ENCODE measurements around the gene USP32. TPM values are rescaled to one million over a fixed set of nuclear protein-coding genes. Genes with fewer than 3 reads are reported as not detected.
"Not testable (repeated sequence)": the region's sequence is repeated elsewhere in the genome, so short reads cannot be mapped to it uniquely, and the experiment has no call there.

The USP32 gene
- total and polyA plus RNA-seq, 7 experiments from 2014 or later = 6.6 to 58.1 (median 35.2) TPM

- ATAC-seq = no peak
- H3K36me3 Mint-ChIP-seq = peaks cover 0 to 23% (median 13%) of the 10 kb centered on the region in 5 donors
- CTCF ChIA-PET = no interaction called here
Measured at GRCh38 chr17:60315650-60316049, 76.3 kb downstream of the USP32 start.

GRCh38 chr17:60314900-60315299, 77.0 kb downstream of the USP32 start:
- H3K4me3 ChIP-seq (ENCODE audit: low read length); H3K27me3 ChIP-seq (ENCODE audit: control insufficient read depth in 2 of 2, insufficient read depth in 2 of 2, low read length in 2 of 2); H3K4me3 Mint-ChIP-seq; intact Hi-C loops (cut with micrococcal nuclease); H3K9me3 Mint-ChIP-seq; H3K27ac ChIP-seq (ENCODE audit: low read depth, low read length); H3K9me3 ChIP-seq (ENCODE audit: control insufficient read depth in 2 of 3, low read length in 3 of 3); POLR2A ChIA-PET; DNase-seq; ATAC-seq; CTCF ChIA-PET; H3K4me1 ChIP-seq (ENCODE audit: control insufficient read depth in 2 of 2, insufficient read depth in 2 of 2, low read length in 2 of 2); H3K27me3 Mint-ChIP-seq; H3K36me3 ChIP-seq (ENCODE audit: control insufficient read depth in 2 of 3, insufficient read depth in 3 of 3, low read length in 3 of 3): not testable (repeated sequence)
- Mint-ChIP-seq H3K4me1 (peaks cover 9 to 23% (median 21%) of the 10 kb centered on the region in 7 donors), H3K36me3 (peaks cover 0 to 29% (median 13%) of the 10 kb centered on the region in 5 donors), H3K27ac (peak overlapping the region in 1 of 9 donors; percentile 29)

More at GRCh38 chr17:60315650-60316049, 76.3 kb downstream of the USP32 start:
- Histone ChIP-seq H3K9me3 (ENCODE audit: control insufficient read depth in 2 of 3, low read length in 3 of 3) (no peaks in the 10 kb centered on the region), H3K36me3 (ENCODE audit: control insufficient read depth in 2 of 3, insufficient read depth in 3 of 3, low read length in 3 of 3) (no peaks in the 10 kb centered on the region), H3K4me1 (ENCODE audit: control insufficient read depth in 2 of 2, insufficient read depth in 2 of 2, low read length in 2 of 2) (no peaks in the 10 kb centered on the region), H3K27me3 (ENCODE audit: control insufficient read depth in 2 of 2, insufficient read depth in 2 of 2, low read length in 2 of 2) (no peaks in the 10 kb centered on the region), H3K4me3 (ENCODE audit: low read length) (no peak overlapping the region), H3K27ac (ENCODE audit: low read depth, low read length) (no peak overlapping the region)
- Mint-ChIP-seq H3K4me1 (peaks cover 14 to 29% (median 23%) of the 10 kb centered on the region in 7 donors), H3K4me3 (no peak overlapping the region), H3K27me3 (no peaks in the 10 kb centered on the region), H3K9me3 (peaks cover 0 to 2% (median 0%) of the 10 kb centered on the region in 11 donors), H3K27ac (no peak overlapping the region)
- intact Hi-C loops (cut with micrococcal nuclease) = no loop called here
- no peak for DNase-seq
- POLR2A ChIA-PET = no interaction called here

GRCh38 chr17:60314423-60314822, 77.5 kb downstream of the USP32 start:
- no peak overlapping the region for H3K4me3 ChIP-seq (ENCODE audit: low read length)
- peak overlapping the region in 1 of 9 donors; percentile 39 for H3K27ac Mint-ChIP-seq
- peaks cover 0 to 3% (median 0%) of the 10 kb centered on the region in 11 donors for H3K9me3 Mint-ChIP-seq
- intact Hi-C loops (cut with micrococcal nuclease) = no loop called here
- no peaks in the 10 kb centered on the region for H3K27me3 Mint-ChIP-seq
- ChIA-PET CTCF (no interaction called here), POLR2A (no interaction called here)
- no peak overlapping the region for H3K4me3 Mint-ChIP-seq
- no peak overlapping the region for H3K27ac ChIP-seq (ENCODE audit: low read depth, low read length)
- no peaks in the 10 kb centered on the region for H3K4me1 ChIP-seq (ENCODE audit: control insufficient read depth in 2 of 2, insufficient read depth in 2 of 2, low read length in 2 of 2)
- H3K36me3 Mint-ChIP-seq = peaks cover 0 to 30% (median 16%) of the 10 kb centered on the region in 5 donors
- no peaks in the 10 kb centered on the region for H3K27me3 ChIP-seq (ENCODE audit: control insufficient read depth in 2 of 2, insufficient read depth in 2 of 2, low read length in 2 of 2)
- no peaks in the 10 kb centered on the region for H3K36me3 ChIP-seq (ENCODE audit: control insufficient read depth in 2 of 3, insufficient read depth in 3 of 3, low read length in 3 of 3)
- H3K9me3 ChIP-seq (ENCODE audit: control insufficient read depth in 2 of 3, low read length in 3 of 3) = no peaks in the 10 kb centered on the region
- H3K4me1 Mint-ChIP-seq = peaks cover 9 to 23% (median 19%) of the 10 kb centered on the region in 7 donors
- DNase-seq (no peak), ATAC-seq (no peak)

- Mint-ChIP-seq H3K36me3 (peaks cover 5 to 50% (median 27%) of the 10 kb centered on the region in 5 donors), H3K4me3 (no peak overlapping the region), H3K9me3 (peaks cover 0 to 3% (median 0%) of the 10 kb centered on the region in 11 donors), H3K4me1 (peaks cover 9 to 31% (median 21%) of the 10 kb centered on the region in 7 donors), H3K27ac (peak overlapping the region in 1 of 9 donors; percentile 47), H3K27me3 (no peaks in the 10 kb centered on the region)
- H3K4me3 ChIP-seq (ENCODE audit: low read length) = no peak overlapping the region
- no peaks in the 10 kb centered on the region for H3K27me3 ChIP-seq (ENCODE audit: control insufficient read depth in 2 of 2, insufficient read depth in 2 of 2, low read length in 2 of 2)
- intact Hi-C loops (cut with micrococcal nuclease) = no loop called here
- H3K9me3 ChIP-seq (ENCODE audit: control insufficient read depth in 2 of 3, low read length in 3 of 3) = no peaks in the 10 kb centered on the region
- POLR2A ChIA-PET = no interaction called here
- no peaks in the 10 kb centered on the region for H3K4me1 ChIP-seq (ENCODE audit: control insufficient read depth in 2 of 2, insufficient read depth in 2 of 2, low read length in 2 of 2)
- no peaks in the 10 kb centered on the region for H3K36me3 ChIP-seq (ENCODE audit: control insufficient read depth in 2 of 3, insufficient read depth in 3 of 3, low read length in 3 of 3)
- no peak overlapping the region for H3K27ac ChIP-seq (ENCODE audit: low read depth, low read length)
- CTCF ChIA-PET = no interaction called here
- ATAC-seq (no peak), DNase-seq (no peak)
Measured at GRCh38 chr17:60311936-60312335, 80.0 kb downstream of the USP32 start.

- no peak overlapping the region for H3K27ac ChIP-seq (ENCODE audit: low read depth, low read length)
- H3K4me1 ChIP-seq (ENCODE audit: control insufficient read depth in 2 of 2, insufficient read depth in 2 of 2, low read length in 2 of 2) = no peaks in the 10 kb centered on the region
- Mint-ChIP-seq H3K4me3 (no peak overlapping the region), H3K27ac (no peak overlapping the region), H3K36me3 (peaks cover 5 to 44% (median 27%) of the 10 kb centered on the region in 5 donors), H3K27me3 (no peaks in the 10 kb centered on the region), H3K4me1 (peaks cover 9 to 35% (median 22%) of the 10 kb centered on the region in 7 donors), H3K9me3 (peaks cover 0 to 3% (median 0%) of the 10 kb centered on the region in 11 donors)
- DNase-seq = no peak
- ChIA-PET POLR2A (no interaction called here), CTCF (no interaction called here)
- H3K36me3 ChIP-seq (ENCODE audit: control insufficient read depth in 2 of 3, insufficient read depth in 3 of 3, low read length in 3 of 3) = no peaks in the 10 kb centered on the region
- intact Hi-C loops (cut with micrococcal nuclease) = no loop called here
- ATAC-seq = no peak
- no peaks in the 10 kb centered on the region for H3K9me3 ChIP-seq (ENCODE audit: control insufficient read depth in 2 of 3, low read length in 3 of 3)
- H3K27me3 ChIP-seq (ENCODE audit: control insufficient read depth in 2 of 2, insufficient read depth in 2 of 2, low read length in 2 of 2) = no peaks in the 10 kb centered on the region
- no peak overlapping the region for H3K4me3 ChIP-seq (ENCODE audit: low read length)
Measured at GRCh38 chr17:60311186-60311585, 80.7 kb downstream of the USP32 start.

GRCh38 chr17:60305141-60305540, 86.8 kb downstream of the USP32 start:
- intact Hi-C loops (cut with micrococcal nuclease) = no loop called here
- H3K27ac Mint-ChIP-seq = peak overlapping the region in 7 of 9 donors; percentile 7 to 72 (median 19)
- Histone ChIP-seq H3K27me3 (ENCODE audit: control insufficient read depth in 2 of 2, insufficient read depth in 2 of 2, low read length in 2 of 2) (no peaks in the 10 kb centered on the region), H3K27ac (ENCODE audit: low read depth, low read length) (no peak overlapping the region), H3K9me3 (ENCODE audit: control insufficient read depth in 2 of 3, low read length in 3 of 3) (no peaks in the 10 kb centered on the region), H3K4me3 (ENCODE audit: low read length) (no peak overlapping the region), H3K36me3 (ENCODE audit: control insufficient read depth in 2 of 3, insufficient read depth in 3 of 3, low read length in 3 of 3) (no peaks in the 10 kb centered on the region), H3K4me1 (ENCODE audit: control insufficient read depth in 2 of 2, insufficient read depth in 2 of 2, low read length in 2 of 2) (peaks cover 0 to 8% of the 10 kb centered on the region in 2 donors)
- peaks cover 5 to 38% (median 19%) of the 10 kb centered on the region in 5 donors for H3K36me3 Mint-ChIP-seq
- ATAC-seq (peak; percentile 95), DNase-seq (peak in 6 of 9 donors; percentile 4 to 32 (median 22))
- peaks cover 0 to 5% (median 0%) of the 10 kb centered on the region in 11 donors for H3K9me3 Mint-ChIP-seq
- H3K27me3 Mint-ChIP-seq = no peaks in the 10 kb centered on the region
- peak overlapping the region in 9 of 10 donors; percentile 18 to 67 (median 56) for H3K4me3 Mint-ChIP-seq
- H3K4me1 Mint-ChIP-seq = peaks cover 14 to 50% (median 25%) of the 10 kb centered on the region in 7 donors
- CTCF ChIA-PET = interaction anchor here (0.6 kb wide), 1 partner anchor 83 kb away, joined by 3 read pairs; no protein-coding TSS in a partner anchor
- POLR2A ChIA-PET = no interaction called here

GRCh38 chr17:60304502-60304901, 87.4 kb downstream of the USP32 start:
- Mint-ChIP-seq H3K4me3 (no peak overlapping the region), H3K36me3 (peaks cover 5 to 37% (median 19%) of the 10 kb centered on the region in 5 donors), H3K9me3 (peaks cover 0 to 5% (median 0%) of the 10 kb centered on the region in 11 donors), H3K27ac (no peak overlapping the region), H3K4me1 (peaks cover 14 to 50% (median 25%) of the 10 kb centered on the region in 7 donors), H3K27me3 (no peaks in the 10 kb centered on the region)
- Histone ChIP-seq H3K9me3 (ENCODE audit: control insufficient read depth in 2 of 3, low read length in 3 of 3) (no peaks in the 10 kb centered on the region), H3K27ac (ENCODE audit: low read depth, low read length) (no peak overlapping the region), H3K4me1 (ENCODE audit: control insufficient read depth in 2 of 2, insufficient read depth in 2 of 2, low read length in 2 of 2) (peaks cover 0 to 8% of the 10 kb centered on the region in 2 donors), H3K36me3 (ENCODE audit: control insufficient read depth in 2 of 3, insufficient read depth in 3 of 3, low read length in 3 of 3) (no peaks in the 10 kb centered on the region), H3K4me3 (ENCODE audit: low read length) (no peak overlapping the region), H3K27me3 (ENCODE audit: control insufficient read depth in 2 of 2, insufficient read depth in 2 of 2, low read length in 2 of 2) (no peaks in the 10 kb centered on the region)
- DNase-seq (no peak), ATAC-seq (no peak)
- CTCF ChIA-PET = no interaction called here
- intact Hi-C loops (cut with micrococcal nuclease) = no loop called here
- POLR2A ChIA-PET = no interaction called here
